ENCODE results near the gene SCAMP4. TPM values are rescaled to one million over a fixed set of nuclear protein-coding genes. Genes with fewer than 3 reads are reported as not detected.

Gene SCAMP4
- total and polyA plus RNA-seq, 2 of the 13 experiments (the other 11 are each of a cell fraction or from before 2014, with no cell fraction given): 10.7 to 13.7 TPM

- TF ChIP-seq ZNF318 (CRISPR knock-in tag; IDR thresholded peaks at IDR 0.05) (no peak), TBP (CRISPR knock-in tag; IDR thresholded peaks at IDR 0.05) (no peak)
- TF ChIP-seq, protein P1, sequence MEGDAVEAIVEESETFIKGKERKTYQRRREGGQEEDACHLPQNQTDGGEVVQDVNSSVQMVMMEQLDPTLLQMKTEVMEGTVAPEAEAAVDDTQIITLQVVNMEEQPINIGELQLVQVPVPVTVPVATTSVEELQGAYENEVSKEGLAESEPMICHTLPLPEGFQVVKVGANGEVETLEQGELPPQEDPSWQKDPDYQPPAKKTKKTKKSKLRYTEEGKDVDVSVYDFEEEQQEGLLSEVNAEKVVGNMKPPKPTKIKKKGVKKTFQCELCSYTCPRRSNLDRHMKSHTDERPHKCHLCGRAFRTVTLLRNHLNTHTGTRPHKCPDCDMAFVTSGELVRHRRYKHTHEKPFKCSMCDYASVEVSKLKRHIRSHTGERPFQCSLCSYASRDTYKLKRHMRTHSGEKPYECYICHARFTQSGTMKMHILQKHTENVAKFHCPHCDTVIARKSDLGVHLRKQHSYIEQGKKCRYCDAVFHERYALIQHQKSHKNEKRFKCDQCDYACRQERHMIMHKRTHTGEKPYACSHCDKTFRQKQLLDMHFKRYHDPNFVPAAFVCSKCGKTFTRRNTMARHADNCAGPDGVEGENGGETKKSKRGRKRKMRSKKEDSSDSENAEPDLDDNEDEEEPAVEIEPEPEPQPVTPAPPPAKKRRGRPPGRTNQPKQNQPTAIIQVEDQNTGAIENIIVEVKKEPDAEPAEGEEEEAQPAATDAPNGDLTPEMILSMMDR (CRISPR knock-in tag; IDR thresholded peaks at IDR 0.05): no peak
Measured at GRCh38 chr19:1956122-1956494, 50.9 kb downstream of the SCAMP4 start (continued).

All from HepG2 (cell line).